ENCODE results near the gene TMEM209.
A peak's percentile ranks its signal among the peaks of the same experiment; 100 is the strongest.
"Not testable (repeated sequence)": the region's sequence is repeated elsewhere in the genome, so short reads cannot be mapped to it uniquely, and the experiment has no call there.

Gene TMEM209

DNA sequence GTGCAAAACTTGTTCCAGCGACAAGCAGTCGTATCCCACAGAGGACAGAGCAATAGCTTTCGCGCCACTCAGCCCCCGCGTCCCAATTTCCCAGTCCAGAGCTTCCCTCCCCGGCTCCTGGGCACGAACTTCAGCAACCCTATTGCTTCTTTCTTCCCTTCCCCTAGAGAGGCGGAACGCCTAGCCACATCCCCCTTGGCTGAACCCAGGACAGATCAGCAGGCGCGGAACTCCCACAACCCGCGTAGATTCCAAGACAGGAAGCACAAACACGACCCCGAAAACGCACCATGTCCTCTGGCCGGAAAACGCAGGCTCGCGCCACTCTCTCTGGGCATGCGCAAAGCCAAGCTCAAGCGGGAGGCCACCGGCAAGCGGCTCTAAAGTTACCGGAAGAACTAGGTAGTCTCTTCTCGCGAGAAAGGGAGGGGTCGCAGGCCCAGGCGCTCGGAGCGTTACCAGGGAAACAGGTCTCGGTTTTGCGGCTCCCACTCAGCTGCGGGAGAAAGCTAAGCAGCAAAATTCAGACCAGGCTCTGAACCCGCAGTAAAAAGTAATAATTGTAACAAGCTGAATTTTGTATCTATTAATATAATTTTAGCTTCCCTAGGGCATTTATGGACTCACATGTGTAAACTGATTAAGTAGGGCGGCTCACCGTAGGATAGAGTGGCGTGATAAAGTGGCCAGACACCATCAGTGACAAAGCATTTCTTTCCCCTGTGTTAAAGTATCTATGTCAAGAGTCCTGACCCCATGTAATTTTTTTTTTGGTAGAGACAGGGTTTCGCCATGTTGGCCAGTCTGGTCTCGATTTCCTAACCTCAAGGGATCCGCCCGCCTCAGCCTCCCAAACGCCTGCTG lies at the start of gene TMEM209:
TMEM209 (minus strand) TSS at position 323 of the 864 bp plus-strand sequence; CDS start at position 292, 31 bp downstream.
- peak; percentile 98 for DNase-seq

- no peak for DNase-seq
Observed at GRCh38 chr7:130254555-130254954, 49.3 kb upstream of the TMEM209 start.

GRCh38 chr7:130249626-130250025 lies 44.4 kb upstream of the TMEM209 start:
- not testable (repeated sequence) for DNase-seq

DNA sequence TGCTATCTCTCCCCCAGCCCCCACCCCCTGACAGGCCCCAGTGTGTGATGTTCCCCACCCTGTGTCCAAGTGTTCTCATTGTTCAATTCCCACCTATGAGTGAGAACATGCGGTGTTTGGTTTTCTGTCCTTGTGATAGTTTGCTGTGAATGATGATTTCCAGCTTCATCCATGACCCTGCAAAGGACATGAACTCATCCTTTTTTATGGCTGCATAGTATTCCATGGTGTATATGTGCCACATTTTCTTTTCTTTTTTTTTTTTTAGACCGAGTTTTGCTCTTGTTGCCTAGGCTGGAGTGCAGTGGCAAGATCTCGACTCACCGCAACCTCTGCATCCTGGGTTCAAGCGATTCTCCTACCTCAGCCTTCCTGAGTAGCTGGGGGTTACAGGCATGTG lies 43.6 kb upstream of the TMEM209 start:
- DNase-seq = not testable (repeated sequence)

DNA sequence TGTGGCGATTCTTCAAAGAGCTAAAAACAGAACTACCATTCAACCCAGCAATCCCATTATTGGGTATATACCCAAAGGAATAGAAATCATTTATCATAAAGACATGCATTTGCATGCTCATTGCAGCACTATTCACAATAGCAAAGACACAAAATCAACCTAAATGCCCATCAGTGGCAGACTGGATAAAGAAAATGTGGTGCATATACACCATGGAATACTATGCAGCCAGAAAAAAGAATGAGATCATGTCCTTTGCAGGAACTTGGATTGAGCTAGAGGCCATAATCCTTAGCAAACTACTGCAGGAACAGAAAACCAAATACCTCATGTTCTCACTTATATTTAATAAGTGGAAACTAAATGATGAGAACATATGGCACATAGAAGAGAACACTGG lies 41.3 kb upstream of the TMEM209 start:
- DNase-seq = not testable (repeated sequence)

DNA sequence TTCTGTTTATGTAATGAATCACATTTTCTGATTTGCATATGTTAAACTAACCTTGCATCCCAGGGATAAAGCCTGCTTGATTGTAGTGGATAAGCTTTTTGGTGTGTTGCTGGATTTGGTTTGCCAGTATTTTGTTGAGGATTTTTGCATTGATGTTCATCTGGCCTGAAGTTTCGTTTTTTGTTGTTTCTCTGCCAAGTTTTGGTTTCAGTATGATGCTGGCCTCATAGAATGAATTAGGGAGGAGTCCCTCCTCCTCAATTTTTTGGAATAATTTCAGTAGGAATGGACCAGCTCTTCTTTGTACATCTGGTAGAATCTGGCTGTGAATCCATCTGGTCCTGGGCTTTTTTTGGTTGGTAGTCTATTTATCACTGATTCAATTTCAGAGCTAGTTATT lies 38.3 kb upstream of the TMEM209 start:
- DNase-seq = not testable (repeated sequence)

DNA sequence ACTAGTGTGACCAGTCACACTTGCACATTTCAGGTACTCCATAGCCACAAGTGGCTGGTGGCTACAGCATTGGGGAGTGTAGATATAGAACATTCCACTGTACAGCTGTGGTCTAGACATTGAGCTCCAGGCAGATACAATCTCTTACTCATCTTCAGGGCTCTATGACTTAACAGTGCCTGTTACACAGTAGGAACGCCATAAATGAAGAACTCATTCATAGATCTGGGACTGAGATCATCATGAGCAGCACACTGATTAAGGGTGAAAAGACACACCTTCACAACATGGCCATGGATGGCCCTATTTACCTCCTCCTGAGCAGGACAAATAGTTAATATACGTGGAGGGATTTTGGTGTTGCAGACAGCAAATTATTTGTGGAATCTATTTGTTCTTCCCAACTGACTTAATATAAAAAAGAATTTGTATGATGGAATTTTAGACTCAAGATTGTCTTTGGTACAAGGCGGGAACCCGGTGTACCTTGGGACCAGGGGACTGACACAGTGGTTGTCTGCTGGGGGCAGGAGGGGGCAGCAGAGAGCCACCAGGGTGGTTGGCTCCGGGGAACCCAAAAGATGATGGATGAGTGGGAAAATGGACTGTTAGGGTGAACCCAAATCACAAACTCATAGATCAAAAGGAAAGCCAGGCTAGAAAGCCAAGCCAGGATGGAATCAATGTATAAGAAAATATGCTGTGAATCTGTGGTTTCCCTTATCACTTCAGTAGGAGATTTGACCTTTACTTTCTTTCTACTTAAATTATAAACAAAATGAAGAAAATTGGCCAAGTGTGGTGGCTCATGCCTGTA lies 37.2 kb upstream of the TMEM209 start:
- peak; percentile 35 for DNase-seq

GRCh38 chr7:130240240-130240639 lies 35.0 kb upstream of the TMEM209 start:
- no peak for DNase-seq

- DNase-seq = not testable (repeated sequence)
Observed at GRCh38 chr7:130236361-130236760, 31.2 kb upstream of the TMEM209 start.

- no peak for DNase-seq
Observed at GRCh38 chr7:130234078-130234477, 28.9 kb upstream of the TMEM209 start.

- no peak for DNase-seq
Observed at GRCh38 chr7:130232209-130232608, 27.0 kb upstream of the TMEM209 start.

DNA sequence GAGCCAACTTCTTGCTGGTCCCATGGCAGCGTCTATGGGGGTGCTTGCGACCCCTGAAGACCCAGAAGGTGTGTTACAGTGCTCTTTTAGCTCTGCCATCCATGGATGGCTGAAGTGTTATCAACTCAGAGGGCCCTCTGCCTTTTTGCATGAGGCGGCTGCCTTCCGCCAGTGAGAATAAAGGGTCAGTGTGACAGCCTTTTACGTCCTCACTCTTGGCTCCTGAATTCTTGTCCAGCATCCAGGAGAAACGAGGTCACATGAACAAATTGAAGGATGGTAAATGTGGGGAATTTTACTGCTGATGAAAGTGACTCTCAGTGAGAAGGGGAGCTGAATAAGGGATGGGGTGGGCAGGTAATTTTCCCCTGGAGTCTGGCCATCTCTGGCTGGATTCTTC lies 26.6 kb upstream of the TMEM209 start:
- DNase-seq = no peak

DNA sequence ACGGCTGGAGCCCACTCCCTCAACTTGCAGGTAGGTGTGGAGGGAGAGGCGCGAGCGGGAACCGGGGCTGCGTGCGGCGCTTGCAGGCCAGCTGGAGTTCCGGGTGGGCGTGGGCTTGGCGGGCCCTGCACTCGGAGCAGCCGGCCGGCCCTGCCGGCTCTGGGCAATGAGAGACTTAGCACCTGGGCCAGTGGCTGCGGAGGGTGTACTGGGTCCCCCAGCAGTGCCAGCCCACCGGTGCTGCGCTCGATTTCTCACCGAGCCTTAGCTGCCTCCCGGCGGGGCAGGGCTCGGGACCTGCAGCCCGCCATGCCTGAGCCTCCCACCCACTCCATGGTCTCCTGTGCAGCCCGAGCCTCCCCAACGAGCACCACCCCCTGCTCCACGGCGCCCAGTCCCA lies 24.8 kb upstream of the TMEM209 start:
- DNase-seq = not testable (repeated sequence)

DNA sequence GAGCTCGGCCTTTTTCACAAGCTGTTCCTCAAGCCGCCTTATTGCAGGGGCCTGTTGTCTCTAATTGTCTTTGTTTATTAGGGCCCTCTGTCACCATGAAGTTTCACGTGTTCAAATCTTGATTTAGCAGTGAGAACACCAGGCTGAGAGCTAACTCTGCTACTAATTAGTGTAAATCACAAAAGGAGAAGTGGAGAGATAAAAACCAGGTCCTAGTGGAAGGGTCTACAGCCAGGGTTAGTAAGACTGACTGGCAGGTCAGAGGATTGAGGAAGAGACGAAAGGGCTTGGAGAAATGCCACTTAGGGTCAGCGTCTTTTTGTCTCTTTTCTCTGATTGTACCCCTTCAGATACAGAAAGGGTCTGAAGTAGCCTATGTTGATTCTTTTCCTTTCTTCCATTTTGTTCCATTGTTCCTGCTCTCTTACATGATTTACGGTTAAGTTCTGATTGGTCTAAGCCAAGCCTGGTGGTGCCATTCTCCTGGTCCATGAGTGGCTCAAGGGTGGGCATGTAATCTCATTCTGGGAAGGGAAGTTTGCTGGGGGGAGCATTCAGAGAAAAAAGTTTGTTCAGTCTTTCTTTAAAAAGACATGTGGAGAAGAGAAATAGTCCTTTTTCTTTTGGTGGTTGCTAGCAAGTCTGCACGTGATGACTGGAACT lies 23.8 kb upstream of the TMEM209 start:
- no peak for DNase-seq

GRCh38 chr7:130227883-130228575 lies 22.8 kb upstream of the TMEM209 start:
- DNase-seq = peak; percentile 27

DNA sequence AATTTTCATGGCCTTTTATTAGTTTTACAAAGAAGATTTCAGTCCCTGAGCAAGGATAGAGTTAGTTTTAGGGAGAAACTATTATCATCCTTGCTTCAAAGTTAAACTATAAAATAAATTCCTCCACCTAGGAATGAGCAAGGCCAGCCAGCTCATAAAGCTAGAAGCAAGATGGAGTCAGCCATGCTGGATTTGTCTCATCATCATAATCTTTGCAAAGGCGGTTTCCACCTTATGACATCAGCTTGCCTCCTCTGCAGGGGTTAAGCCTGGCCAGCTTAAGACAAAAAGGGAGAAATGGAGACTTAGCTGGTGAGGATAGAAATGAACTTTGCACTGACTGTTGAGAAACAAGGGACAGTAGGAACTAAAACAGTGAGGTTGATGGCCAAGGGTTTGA lies 21.1 kb upstream of the TMEM209 start:
- no peak for DNase-seq

DNA sequence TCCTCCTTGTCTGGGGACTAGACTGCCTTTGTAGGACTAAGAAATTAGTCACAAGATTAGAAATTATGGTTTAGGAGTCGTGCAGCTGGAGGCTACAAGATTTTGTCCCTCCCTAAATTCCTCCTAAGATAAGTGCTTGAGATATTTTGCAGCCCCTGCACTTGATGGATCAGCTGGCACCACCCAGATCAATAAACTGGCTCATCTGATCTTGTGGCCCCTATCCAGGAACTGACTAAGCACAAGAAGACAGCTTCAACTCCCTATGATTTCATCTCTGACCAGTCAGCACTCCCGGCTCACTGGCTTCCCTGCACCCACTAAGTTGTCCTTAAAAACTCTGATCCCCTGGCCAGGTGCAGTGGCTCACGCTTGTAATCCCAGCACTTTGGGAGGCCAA lies 19.7 kb upstream of the TMEM209 start:
- not testable (repeated sequence) for DNase-seq

GRCh38 chr7:130224210-130224609 lies 19.0 kb upstream of the TMEM209 start:
- DNase-seq = no peak

DNA sequence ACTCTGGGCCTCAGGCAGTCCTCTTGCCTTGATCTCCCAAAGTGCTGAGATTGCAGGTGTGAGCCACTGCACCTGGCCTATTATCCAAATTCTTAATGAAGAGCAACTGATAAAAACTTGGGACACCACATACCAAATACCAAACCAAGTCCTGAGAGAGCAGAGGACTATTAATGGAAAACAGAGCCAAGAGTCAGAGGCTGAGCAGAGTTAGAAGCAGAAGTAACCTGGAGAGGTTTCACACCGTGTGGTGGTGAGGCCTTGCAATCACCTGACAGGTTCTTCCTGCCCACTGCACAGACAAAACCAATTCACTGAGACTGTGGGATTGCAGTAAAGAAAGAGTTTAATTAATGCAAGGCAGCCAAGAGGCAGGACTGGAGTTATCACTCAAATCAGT lies 18.4 kb upstream of the TMEM209 start:
- no peak for DNase-seq

GRCh38 chr7:130221746-130222145 lies 16.5 kb upstream of the TMEM209 start:
- no peak for DNase-seq

- no peak for DNase-seq
Observed at GRCh38 chr7:130219871-130220270, 14.7 kb upstream of the TMEM209 start.

- DNase-seq = no peak
Observed at GRCh38 chr7:130218806-130219620, 13.8 kb upstream of the TMEM209 start.

All from COR-L47 (cell line).